SK-N-SH treated with all-trans-retinoic acid at 6 μM for 48 hours (cell line): ENCODE results near the gene DOC2B.

Experiments used
- ATAC-seq: fragments of 200-7000 bp; cut with Tn5 transposase; 3 replicates; pipeline ENCODE4 v1.9.1; 2020; ENCODE audit warnings: mild to moderate bottlenecking, moderate library complexity
- ARNTL ChIP-seq: fragments of 450-650 bp; formaldehyde crosslinking; IDR thresholded peaks from 2 replicates; pipeline ENCODE4 v1.5.0; 2020; ENCODE audit warnings: low read depth, mild to moderate bottlenecking, moderate library complexity, borderline replicate concordance
- BACH2 ChIP-seq: fragments of 250-450 bp; sonication (Bioruptor Pico); IDR thresholded peaks from 2 replicates; pipeline ENCODE4 v1.9.0; 2021; ENCODE audit warnings: mild to moderate bottlenecking, borderline replicate concordance
- CSDC2 ChIP-seq: fragments of 250-450 bp; sonication (Bioruptor Pico); IDR thresholded peaks from 2 replicates; pipeline ENCODE4 v1.5.0; 2020; ENCODE audit warnings: mild to moderate bottlenecking, moderate library complexity
- ESRRG ChIP-seq: fragments of 250-450 bp; sonication (Bioruptor Pico); IDR thresholded peaks from 2 replicates; pipeline ENCODE4 v1.6.1; 2021; ENCODE audit warnings: mild to moderate bottlenecking
- GLIS3 ChIP-seq: fragments of 250-450 bp; sonication (Bioruptor Pico); IDR thresholded peaks from 2 replicates; pipeline ENCODE4 v1.5.0; 2020; ENCODE audit warnings: mild to moderate bottlenecking, moderate library complexity
- OSR1 ChIP-seq: fragments of 250-450 bp; sonication (Bioruptor Pico); IDR thresholded peaks from 2 replicates; pipeline ENCODE4 v1.8.0; 2022; ENCODE audit warnings: moderate library complexity, mild to moderate bottlenecking, inconsistent platforms
- PPARA ChIP-seq: fragments of 250-450 bp; sonication (Bioruptor Pico); IDR thresholded peaks from 2 replicates; pipeline ENCODE4 v1.5.0; 2020; ENCODE audit warnings: mild to moderate bottlenecking, borderline replicate concordance
- SNAI2 ChIP-seq: fragments of 250-450 bp; sonication (Bioruptor Pico); IDR thresholded peaks from 2 replicates; pipeline ENCODE4 v1.5.0; 2020; ENCODE audit warnings: mild to moderate bottlenecking, moderate library complexity
- TCF4 ChIP-seq: fragments of 250-450 bp; sonication (Bioruptor Pico); IDR thresholded peaks from 2 replicates; pipeline ENCODE4 v1.8.0; 2021; ENCODE audit warnings: mild to moderate bottlenecking, moderate library complexity, borderline replicate concordance
- TOX ChIP-seq: fragments of 250-450 bp; sonication (Bioruptor Pico); IDR thresholded peaks from 2 replicates; pipeline ENCODE4 v1.8.0; 2021; ENCODE audit warnings: mild to moderate bottlenecking, moderate library complexity, borderline replicate concordance
- ZC3H10 ChIP-seq: fragments of 250-450 bp; sonication (Bioruptor Pico); IDR thresholded peaks from 2 replicates; pipeline ENCODE4 v1.5.1; 2021; ENCODE audit warnings: mild to moderate bottlenecking, moderate library complexity
- ZFP3 ChIP-seq: fragments of 250-450 bp; sonication (Bioruptor Pico); IDR thresholded peaks from 2 replicates; pipeline ENCODE4 v1.5.0; 2020; ENCODE audit warnings: mild to moderate bottlenecking, moderate library complexity
- ZFP30 ChIP-seq: fragments of 450-650 bp; formaldehyde crosslinking; IDR thresholded peaks from 2 replicates; pipeline ENCODE4 v1.5.0; 2022; ENCODE audit warnings: mild to moderate bottlenecking, moderate library complexity
- ZNF70 ChIP-seq: fragments of 450-650 bp; formaldehyde crosslinking; IDR thresholded peaks from 2 replicates; pipeline ENCODE4 v1.5.0; 2020; ENCODE audit warnings: mild to moderate bottlenecking, moderate library complexity
- ZNF8 ChIP-seq: fragments of 450-650 bp; formaldehyde crosslinking; IDR thresholded peaks from 2 replicates; pipeline ENCODE4 v1.5.0; 2020; ENCODE audit warnings: mild to moderate bottlenecking, moderate library complexity
- TF ChIP-seq, protein P1 (sequence below): fragments of 250-450 bp; sonication (Bioruptor Pico); IDR thresholded peaks from 2 replicates; pipeline ENCODE4 v1.8.0; 2021; ENCODE audit warnings: low read depth, mild to moderate bottlenecking, moderate library complexity, borderline replicate concordance
- TF ChIP-seq, protein P2 (sequence below): fragments of 250-450 bp; sonication (Bioruptor Pico); IDR thresholded peaks from 2 replicates; pipeline ENCODE4 v1.5.1; 2021; ENCODE audit warnings: mild to moderate bottlenecking, moderate library complexity
- TF ChIP-seq, protein P3 (sequence below): fragments of 250-450 bp; sonication (Bioruptor Pico); IDR thresholded peaks from 2 replicates; pipeline ENCODE4 v1.5.1; 2020; ENCODE audit warnings: low read depth, mild to moderate bottlenecking, moderate library complexity

The DOC2B gene

GRCh38 chr17:151004-151403, 30.4 kb downstream of the DOC2B start:
- ATAC-seq, result no peak
- TF ChIP-seq ZFP30 (CRISPR knock-in tag), result no peak
- TF ChIP-seq BACH2, result no peak
- no peak for TF ChIP-seq GLIS3
- TF ChIP-seq PPARA (CRISPR knock-in tag), result no peak
- no peak for TF ChIP-seq ZNF70
- no peak for TF ChIP-seq ZC3H10
- TF ChIP-seq SNAI2, result no peak
- TF ChIP-seq ZFP3 (CRISPR knock-in tag), result no peak
- TF ChIP-seq, protein P1, sequence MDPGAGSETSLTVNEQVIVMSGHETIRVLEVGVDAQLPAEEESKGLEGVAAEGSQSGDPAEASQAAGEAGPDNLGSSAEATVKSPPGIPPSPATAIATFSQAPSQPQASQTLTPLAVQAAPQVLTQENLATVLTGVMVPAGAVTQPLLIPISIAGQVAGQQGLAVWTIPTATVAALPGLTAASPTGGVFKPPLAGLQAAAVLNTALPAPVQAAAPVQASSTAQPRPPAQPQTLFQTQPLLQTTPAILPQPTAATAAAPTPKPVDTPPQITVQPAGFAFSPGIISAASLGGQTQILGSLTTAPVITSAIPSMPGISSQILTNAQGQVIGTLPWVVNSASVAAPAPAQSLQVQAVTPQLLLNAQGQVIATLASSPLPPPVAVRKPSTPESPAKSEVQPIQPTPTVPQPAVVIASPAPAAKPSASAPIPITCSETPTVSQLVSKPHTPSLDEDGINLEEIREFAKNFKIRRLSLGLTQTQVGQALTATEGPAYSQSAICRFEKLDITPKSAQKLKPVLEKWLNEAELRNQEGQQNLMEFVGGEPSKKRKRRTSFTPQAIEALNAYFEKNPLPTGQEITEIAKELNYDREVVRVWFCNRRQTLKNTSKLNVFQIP, result no peak
- TF ChIP-seq, protein P2, sequence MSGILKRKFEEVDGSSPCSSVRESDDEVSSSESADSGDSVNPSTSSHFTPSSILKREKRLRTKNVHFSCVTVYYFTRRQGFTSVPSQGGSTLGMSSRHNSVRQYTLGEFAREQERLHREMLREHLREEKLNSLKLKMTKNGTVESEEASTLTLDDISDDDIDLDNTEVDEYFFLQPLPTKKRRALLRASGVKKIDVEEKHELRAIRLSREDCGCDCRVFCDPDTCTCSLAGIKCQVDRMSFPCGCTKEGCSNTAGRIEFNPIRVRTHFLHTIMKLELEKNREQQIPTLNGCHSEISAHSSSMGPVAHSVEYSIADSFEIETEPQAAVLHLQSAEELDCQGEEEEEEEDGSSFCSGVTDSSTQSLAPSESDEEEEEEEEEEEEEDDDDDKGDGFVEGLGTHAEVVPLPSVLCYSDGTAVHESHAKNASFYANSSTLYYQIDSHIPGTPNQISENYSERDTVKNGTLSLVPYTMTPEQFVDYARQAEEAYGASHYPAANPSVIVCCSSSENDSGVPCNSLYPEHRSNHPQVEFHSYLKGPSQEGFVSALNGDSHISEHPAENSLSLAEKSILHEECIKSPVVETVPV (CRISPR knock-in tag), result no peak

DNA sequence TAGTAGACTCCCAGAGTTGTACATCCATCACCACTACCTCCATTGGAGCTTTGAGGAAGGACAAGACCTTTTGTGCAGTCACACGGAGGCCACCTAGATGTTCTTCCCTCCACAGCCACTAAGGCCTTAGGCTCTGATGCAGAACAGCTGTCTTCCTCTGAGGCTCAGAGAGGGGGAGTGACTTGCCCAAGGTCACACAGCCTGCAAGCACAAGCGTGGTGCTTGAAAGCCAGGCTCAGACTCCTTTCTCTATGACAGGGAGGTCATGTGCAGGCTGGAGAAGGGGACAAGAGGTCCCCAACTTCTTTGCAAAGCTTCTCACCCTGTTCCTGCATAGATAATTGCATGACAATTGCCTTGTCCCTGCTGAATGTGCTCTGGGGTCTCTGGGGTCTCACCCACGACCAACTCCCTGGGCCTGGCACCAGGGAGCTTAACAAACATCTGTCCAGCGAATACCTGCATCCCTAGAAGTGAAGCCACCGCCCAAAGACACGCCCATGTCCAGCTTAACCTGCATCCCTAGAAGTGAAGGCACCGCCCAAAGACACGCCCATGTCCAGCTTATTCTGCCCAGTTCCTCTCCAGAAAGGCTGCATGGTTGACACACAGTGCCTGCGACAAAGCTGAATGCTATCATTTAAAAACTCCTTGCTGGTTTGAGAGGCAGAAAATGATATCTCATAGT, 31.4 kb downstream of the DOC2B start:
- no peak for TF ChIP-seq PPARA (CRISPR knock-in tag)
- TF ChIP-seq, protein P3, sequence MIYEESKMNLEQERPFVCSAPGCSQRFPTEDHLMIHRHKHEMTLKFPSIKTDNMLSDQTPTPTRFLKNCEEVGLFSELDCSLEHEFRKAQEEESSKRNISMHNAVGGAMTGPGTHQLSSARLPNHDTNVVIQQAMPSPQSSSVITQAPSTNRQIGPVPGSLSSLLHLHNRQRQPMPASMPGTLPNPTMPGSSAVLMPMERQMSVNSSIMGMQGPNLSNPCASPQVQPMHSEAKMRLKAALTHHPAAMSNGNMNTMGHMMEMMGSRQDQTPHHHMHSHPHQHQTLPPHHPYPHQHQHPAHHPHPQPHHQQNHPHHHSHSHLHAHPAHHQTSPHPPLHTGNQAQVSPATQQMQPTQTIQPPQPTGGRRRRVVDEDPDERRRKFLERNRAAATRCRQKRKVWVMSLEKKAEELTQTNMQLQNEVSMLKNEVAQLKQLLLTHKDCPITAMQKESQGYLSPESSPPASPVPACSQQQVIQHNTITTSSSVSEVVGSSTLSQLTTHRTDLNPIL (CRISPR knock-in tag), result no peak
- no peak for TF ChIP-seq BACH2
- TF ChIP-seq TOX (CRISPR knock-in tag), result no peak
- TF ChIP-seq ZFP30 (CRISPR knock-in tag), result no peak
- no peak for TF ChIP-seq ZNF8 (CRISPR knock-in tag)
- no peak for TF ChIP-seq OSR1 (CRISPR knock-in tag)
- no peak for TF ChIP-seq ARNTL
- TF ChIP-seq ZC3H10, result no peak
- TF ChIP-seq, protein P1, result no peak
- no peak for ATAC-seq

DNA sequence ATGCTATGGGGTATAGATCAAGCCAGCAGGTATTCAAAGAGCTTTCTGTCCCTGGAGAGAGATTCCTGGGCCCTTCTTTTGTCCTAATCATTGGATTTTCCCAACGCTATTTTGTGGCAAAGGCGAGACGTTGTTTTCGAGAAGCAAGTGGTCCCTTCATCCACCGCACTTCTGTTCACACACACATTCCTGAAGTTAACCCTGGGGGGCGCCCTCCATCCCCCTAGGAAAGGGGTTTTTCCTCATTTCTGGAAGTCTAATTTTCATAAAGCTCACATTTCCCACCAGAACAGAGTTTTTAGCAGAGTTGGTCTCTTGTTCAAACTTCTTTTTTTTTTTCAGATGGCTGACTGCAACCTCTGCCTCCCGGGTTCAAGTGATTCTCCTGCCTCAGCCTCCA, 32.2 kb downstream of the DOC2B start:
- ATAC-seq, result no peak
- no peak for TF ChIP-seq OSR1 (CRISPR knock-in tag)
- no peak for TF ChIP-seq SNAI2
- TF ChIP-seq, protein P3 (CRISPR knock-in tag), result no peak
- no peak for TF ChIP-seq ZFP3 (CRISPR knock-in tag)
- TF ChIP-seq BACH2, result no peak
- no peak for TF ChIP-seq ZFP30 (CRISPR knock-in tag)

- ATAC-seq, result no peak
- TF ChIP-seq SNAI2 (no peak), ZNF70 (no peak), TOX (CRISPR knock-in tag) (no peak), ESRRG (CRISPR knock-in tag) (no peak), CSDC2 (CRISPR knock-in tag) (no peak), GLIS3 (no peak), ZFP30 (CRISPR knock-in tag) (no peak), PPARA (CRISPR knock-in tag) (no peak), BACH2 (no peak), TCF4 (CRISPR knock-in tag) (no peak)
- TF ChIP-seq, protein P2 (CRISPR knock-in tag), result no peak
- TF ChIP-seq, protein P1, result no peak
- TF ChIP-seq, protein P3 (CRISPR knock-in tag), result no peak
These were observed 32.7 kb downstream of the DOC2B start for GRCh38 chr17:148757-149156.
